GM19025 (cell line): Measurements from ENCODE around the gene CSTA.
A peak's percentile ranks its signal among the peaks of the same experiment; 100 is the strongest.

ENCODE experiments used
- ATAC-seq: cut with Tn5 transposase; IDR thresholded peaks from one replicate; pipeline ENCODE4 v1.9.1; 2021; ENCODE audit warnings: mild to moderate bottlenecking, low read depth, moderate library complexity; ENCODE audit not compliant: unreplicated experiment

CSTA gene

GRCh38 chr3:122366379-122366749, 41.3 kb downstream of the CSTA start:
- ATAC-seq: no peak

- no peak for ATAC-seq
Measured at GRCh38 chr3:122374034-122374433, 49.0 kb downstream of the CSTA start.

- no peak for ATAC-seq
Measured at GRCh38 chr3:122377975-122378374, 52.9 kb downstream of the CSTA start.

- ATAC-seq: peak; percentile 25
Measured at GRCh38 chr3:122382888-122383666, 58.0 kb downstream of the CSTA start, which contains the start of gene MIX23. Gene MIX23 (minus strand): TSS chr3:122383231. CDS start chr3:122383224, 7 bp downstream.

- ATAC-seq: peak; percentile 91
Measured at GRCh38 chr3:122383771-122384697, 59.0 kb downstream of the CSTA start, which contains the start of gene FAM162A. Gene FAM162A (plus strand): TSS chr3:122384182. CDS start chr3:122384266, 84 bp downstream.

- ATAC-seq: no peak
Measured at GRCh38 chr3:122387709-122388108, 62.7 kb downstream of the CSTA start.

GRCh38 chr3:122389197-122389596, 64.1 kb downstream of the CSTA start:
- no peak for ATAC-seq

- ATAC-seq: no peak
Measured at GRCh38 chr3:122389892-122390291, 64.8 kb downstream of the CSTA start.

- ATAC-seq: no peak
Measured at GRCh38 chr3:122390665-122391064, 65.6 kb downstream of the CSTA start.
